Activated CD4-positive, alpha-beta T cell treated with anti-CD3 and anti-CD28 coated beads, Interleukin-2, amount 50 U/mL, for 24 hours (primary cell): ENCODE measurements around the gene ADGRG3.

Source experiments
- DNase-seq, 2 donors: peaks; one replicate each; pipeline ENCODE4 v3.0.0-alpha.2; 2020; ENCODE audit warnings: low read depth in 1 of 2, low spot score in 1 of 2

The ADGRG3 gene

DNA sequence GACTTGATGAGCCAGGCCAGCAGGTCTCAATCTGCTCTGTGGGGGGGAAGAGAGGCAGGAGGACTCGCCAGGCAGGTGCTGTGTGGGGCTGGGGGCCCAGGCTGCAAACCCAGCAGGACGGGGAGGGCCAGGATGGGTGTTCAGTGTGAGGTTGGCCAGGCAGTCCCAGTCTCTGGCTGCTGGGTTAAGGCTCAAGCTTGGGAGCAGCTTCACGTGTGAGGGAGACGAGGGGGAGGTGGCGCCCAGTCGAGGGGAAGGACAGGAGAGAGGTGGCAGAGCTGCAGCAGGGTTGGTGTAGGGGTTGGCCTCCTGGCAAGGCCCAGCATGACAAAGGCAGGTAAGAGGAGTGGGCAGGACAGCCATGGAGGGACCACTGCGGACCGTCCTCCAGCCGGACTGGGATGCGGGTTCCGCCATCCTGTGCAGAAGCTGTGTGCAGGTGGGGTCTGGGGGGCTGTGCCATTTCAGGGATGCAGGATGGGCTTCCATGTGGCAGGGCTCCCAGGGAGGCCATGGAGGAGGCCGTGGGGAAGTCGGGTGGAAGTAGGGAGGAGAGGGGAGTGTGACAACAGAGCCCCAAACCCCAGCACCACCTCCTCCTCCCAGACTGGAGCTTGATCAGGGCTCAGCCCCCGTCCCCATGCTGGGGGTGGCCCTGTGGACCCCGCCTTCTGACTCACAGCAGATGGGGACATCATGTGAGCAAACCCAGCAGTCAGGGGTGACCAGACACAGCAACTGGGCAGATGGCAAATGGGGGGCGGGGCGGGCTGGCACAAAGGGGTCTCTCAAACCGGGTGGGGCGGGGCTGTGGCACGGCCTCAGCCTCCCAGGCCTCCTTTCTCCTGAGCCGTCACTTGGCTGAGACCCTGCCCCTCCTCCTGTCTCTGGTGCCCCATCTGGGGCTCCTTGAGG, 36.9 kb upstream of the ADGRG3 start:
- DNase-seq = no peak

GRCh38 chr16:57632568-57632967, 35.5 kb upstream of the ADGRG3 start:
- no peak for DNase-seq

- no peak for DNase-seq
These were observed 34.6 kb upstream of the ADGRG3 start for GRCh38 chr16:57633383-57634064.

- no peak for DNase-seq
These were observed 33.9 kb upstream of the ADGRG3 start for GRCh38 chr16:57634171-57634570.

DNA sequence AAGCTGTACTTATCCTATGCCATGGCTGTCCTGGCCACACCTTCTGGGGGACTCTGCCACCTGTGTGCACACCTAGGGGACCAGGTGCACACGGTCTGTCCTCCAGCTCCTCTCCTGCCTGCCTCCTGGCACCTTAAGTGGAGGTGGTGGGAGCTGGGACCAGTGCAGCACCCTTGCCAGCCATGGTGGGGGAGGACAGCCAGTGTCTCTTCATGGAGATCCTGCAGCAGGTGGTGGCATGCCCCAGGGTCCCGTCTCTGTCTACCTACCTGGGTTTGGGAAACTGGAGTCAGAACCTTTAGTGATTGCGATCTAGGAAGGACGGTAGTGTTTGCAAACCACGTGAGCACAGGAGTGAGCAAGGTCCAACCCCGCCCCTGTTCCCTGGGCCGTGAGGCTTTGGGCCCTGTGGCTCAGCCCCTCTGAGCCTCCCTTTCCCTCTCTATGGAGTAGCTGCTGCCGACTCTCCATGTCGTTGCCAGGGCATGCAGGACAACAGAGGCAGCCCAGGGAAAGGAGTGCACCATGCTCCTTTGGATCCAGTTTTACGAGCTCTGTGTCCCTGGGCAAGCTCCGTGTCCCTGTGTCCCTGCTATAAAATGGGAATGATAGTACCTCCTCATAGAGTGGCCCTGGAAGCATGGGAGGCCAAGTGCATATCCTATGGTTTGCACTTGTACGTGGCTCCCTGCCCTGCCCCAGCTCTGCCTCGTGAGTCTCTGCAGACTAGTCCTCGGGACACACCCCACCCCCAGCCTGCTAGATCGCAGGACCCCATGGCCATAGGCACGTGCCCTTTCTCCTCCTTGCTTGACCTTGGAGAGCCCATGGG, 32.6 kb upstream of the ADGRG3 start:
- DNase-seq = no peak

DNA sequence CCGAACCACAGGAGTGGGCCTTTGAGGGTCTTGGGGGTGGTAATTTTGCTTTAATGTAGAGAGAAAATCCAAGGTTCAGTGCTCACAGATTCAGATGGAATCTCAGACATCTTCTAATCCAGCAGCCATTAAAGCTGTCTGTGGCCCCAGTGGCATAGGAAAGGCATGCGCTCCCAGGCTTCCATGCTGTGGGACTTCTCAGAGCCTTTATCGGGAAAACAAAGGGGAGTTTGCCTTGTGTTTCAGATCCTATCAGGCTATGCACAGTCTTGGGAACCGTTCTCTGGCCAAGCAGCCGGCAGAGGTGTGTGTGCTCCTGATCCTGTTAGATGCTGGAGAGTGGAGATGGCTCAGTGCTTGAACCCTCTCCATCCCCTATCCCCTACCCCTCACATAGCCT, 31.9 kb upstream of the ADGRG3 start:
- DNase-seq = no peak

DNA sequence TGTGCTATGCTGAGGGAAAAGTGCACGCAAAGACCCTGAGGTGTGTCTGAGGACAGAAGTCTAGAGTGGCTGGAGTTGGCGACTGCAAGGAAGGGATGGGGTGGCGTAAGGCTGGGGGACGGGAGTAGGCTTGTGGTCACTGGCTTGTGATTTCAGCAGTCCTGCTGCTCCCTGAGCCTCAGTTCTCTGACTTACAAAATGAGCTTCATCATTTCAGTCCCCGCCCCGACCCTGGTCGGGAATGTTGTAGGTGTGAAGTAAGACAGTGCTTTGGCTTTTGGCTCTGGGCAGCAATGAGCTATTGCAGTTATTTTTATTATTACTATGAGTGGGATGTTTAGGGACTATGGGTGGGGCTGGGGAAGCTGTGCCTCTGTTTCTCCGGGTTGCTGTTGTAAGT, 31.1 kb upstream of the ADGRG3 start:
- no peak for DNase-seq

DNA sequence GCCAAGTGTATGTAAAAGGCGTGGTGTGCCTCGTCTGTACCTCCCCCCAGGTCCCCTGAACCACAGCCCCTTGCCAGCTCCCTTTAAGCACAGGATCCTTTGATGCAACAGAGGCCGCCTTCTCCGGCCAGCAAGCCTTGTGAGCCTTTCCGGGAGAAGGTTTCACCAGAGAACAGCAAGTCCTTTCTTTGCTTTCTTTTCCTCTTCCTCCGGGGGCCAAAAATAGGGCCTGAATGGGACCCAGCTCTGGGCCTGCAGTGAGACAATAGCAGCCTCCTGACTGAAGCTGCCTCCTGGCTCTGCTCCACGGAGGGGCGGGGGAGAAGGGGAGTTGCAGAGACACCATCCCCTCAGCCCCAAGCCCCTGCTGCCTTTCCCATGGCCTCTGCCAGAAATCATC, 30.7 kb upstream of the ADGRG3 start:
- DNase-seq = no peak

DNA sequence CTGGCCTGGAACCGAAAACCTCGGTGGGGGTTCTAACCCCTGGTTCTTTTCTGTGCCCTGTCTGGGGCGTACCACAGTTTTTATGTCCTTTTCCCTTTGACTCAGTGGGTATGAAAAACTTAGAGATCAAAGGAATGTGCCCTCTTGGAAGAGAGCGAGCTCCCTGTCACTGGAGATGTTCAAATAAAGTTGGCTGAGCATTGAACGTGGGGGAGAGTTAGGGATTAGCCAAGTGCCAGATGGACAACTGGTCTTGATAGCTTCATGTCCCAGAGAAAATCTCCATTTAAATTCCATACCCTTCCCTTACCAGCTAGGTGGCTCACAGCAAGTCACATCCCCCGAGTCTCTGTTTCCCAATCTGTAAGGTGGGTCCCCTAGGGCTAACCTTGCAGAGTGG, 30.1 kb upstream of the ADGRG3 start:
- no peak for DNase-seq

DNA sequence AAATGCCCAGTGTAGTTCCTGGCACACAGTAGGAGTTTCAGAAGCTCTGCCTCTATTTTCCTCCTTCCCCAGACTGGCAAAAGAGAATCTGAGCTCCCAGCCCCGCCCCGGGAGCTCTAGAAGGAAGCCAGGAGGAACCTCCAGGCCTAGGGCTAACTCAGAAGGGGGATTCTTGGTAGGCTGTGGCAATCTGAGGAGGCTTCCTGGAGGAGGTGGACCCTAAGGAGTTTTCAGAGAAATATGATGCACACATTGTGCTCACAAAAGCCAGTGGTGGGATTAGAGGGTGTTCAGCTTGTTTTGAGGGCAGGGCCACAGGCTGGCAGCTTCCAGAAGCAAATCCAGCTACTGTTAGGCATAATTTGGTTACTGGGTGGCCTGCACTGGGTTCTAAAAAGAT, 29.7 kb upstream of the ADGRG3 start:
- DNase-seq = no peak

- no peak for DNase-seq
These were observed 28.8 kb upstream of the ADGRG3 start for GRCh38 chr16:57639172-57639887.

GRCh38 chr16:57640185-57640584, 27.9 kb upstream of the ADGRG3 start:
- DNase-seq = no peak

- no peak for DNase-seq
These were observed 27.5 kb upstream of the ADGRG3 start for GRCh38 chr16:57640612-57641011.

- no peak for DNase-seq
These were observed 25.7 kb upstream of the ADGRG3 start for GRCh38 chr16:57642160-57643135.

DNA sequence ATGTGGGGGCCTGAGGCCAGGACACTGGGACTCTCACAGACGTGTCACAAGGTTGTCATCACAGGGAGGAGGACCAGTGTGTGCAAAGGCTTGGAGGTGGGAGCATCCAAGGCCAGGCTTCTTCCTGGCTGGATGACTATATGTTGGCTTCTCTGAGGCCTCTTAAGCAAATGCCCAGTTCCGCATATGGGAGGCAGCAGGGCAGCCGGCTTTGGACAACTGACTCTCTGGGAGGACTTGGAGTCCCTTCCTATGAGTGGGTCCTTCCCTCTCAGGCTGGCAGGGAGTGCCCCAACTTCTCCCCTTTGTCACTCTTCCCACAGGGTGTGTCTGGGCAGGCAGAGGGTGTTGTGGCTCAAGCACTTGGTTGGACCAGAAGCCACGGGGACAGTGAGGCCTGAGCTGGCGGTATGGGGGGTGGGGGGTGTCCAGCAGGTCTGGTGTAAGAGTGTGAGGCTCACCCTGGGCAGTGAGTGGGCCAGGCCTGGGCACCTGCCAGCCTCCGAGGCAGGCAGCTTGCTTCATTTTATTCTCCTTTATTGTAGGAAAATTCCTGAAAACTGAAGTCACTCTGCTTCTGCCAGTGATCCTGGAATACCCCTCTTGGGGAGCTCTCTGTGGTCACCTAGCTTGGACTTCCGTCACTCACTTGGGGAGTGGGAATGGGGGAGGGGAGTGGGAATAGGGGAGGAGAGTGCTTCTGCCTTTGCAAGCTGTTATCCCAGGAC, 24.8 kb upstream of the ADGRG3 start:
- DNase-seq = no peak

DNA sequence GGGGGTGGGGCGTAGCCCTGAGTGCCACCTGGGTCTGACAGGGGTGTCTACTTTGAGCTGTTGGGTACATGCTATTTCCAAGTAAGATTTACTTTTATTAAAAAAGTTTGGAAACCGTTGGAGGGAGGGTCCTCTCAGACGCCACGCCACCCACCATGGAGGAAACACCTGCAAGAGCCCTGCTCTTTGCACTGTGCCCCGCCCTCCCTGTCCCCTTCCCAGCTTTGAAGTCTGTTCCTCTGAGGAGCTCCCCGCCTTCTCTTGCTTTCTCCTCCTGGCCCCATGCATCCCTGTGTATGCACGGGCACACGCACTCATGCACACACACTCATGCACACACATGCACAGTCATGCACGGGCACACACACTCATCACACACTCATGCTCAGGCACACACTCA, 24.2 kb upstream of the ADGRG3 start:
- DNase-seq = no peak

DNA sequence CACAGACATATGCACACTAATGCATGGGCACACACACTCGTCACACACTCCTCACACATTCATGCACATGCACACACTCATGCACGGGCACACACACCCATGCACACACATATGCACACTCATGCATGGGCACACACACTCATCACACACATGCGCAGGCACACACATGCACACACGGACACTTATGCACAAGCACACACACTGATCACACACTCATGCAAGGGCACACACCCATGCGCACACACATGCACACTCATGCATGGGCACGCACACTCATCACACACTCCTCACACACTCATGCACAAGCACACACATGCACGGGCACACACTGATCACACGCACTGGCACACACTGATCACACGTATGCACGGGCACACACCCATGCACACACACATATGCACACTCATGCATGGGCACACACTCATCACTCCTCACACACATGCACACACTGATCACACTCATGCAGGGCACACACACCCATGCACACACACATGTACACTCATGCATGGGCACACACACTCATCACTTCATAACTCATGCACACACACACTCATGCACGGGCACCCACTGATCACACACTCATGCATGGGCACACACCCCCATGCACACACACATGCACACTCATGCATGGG, 23.6 kb upstream of the ADGRG3 start:
- DNase-seq = no peak

GRCh38 chr16:57645169-57645568, 22.9 kb upstream of the ADGRG3 start:
- DNase-seq = no peak
